Trophoblast cell (in vitro differentiated cells and primary cell): ENCODE results near the gene INSIG1.

Experiments used
- DNase-seq, 2 donors: peaks; one replicate each; pipeline ENCODE4 v3.0.0-alpha.2; 2016
- H2AFZ ChIP-seq: 2 replicates; pipeline ENCODE4 v1.6.1; 2013; ENCODE audit warnings: low read length, moderate library complexity, mild to moderate bottlenecking; ENCODE audit not compliant: insufficient read depth, poor library complexity
- H2AK5ac ChIP-seq: 2 replicates; pipeline ENCODE4 v1.6.1; 2013; ENCODE audit warnings: mild to moderate bottlenecking, low read length
- H2BK120ac ChIP-seq: 2 replicates; pipeline ENCODE4 v1.6.1; 2013; ENCODE audit warnings: low read length, mild to moderate bottlenecking, moderate library complexity; ENCODE audit not compliant: insufficient read depth, poor library complexity
- H2BK12ac ChIP-seq: 2 replicates; pipeline ENCODE4 v1.6.1; 2013; ENCODE audit warnings: mild to moderate bottlenecking, low read length, moderate library complexity
- H2BK5ac ChIP-seq: 2 replicates; pipeline ENCODE4 v1.6.1; 2013; ENCODE audit warnings: low read length, low read depth, moderate library complexity, mild to moderate bottlenecking; ENCODE audit not compliant: poor library complexity
- H3K14ac ChIP-seq: 2 replicates; pipeline ENCODE4 v1.6.1; 2013; ENCODE audit warnings: mild to moderate bottlenecking, low read length
- H3K18ac ChIP-seq: 2 replicates; pipeline ENCODE4 v1.6.1; 2013; ENCODE audit warnings: mild to moderate bottlenecking, low read length
- H3K23ac ChIP-seq: 2 replicates; pipeline ENCODE4 v1.6.1; 2013; ENCODE audit warnings: low read length
- H3K27ac ChIP-seq: 2 replicates; pipeline ENCODE4 v1.5.1; 2013; ENCODE audit warnings: low read depth, mild to moderate bottlenecking, inconsistent platforms, low read length, moderate library complexity
- H3K27me3 ChIP-seq: 2 replicates; pipeline ENCODE4 v1.6.1; 2013; ENCODE audit warnings: inconsistent platforms, mild to moderate bottlenecking, low read length, moderate library complexity; ENCODE audit not compliant: insufficient read depth
- H3K36me3 ChIP-seq, 2 experiments: 1 replicate in 1 of 2; 2 replicates in 1 of 2; pipeline ENCODE4 v1.6.1; 2013; ENCODE audit warnings: low read length in 2 of 2, mild to moderate bottlenecking in 2 of 2, moderate library complexity in 1 of 2; ENCODE audit not compliant: insufficient read depth in 2 of 2, control insufficient read depth in 1 of 2
- H3K4ac ChIP-seq: 2 replicates; pipeline ENCODE4 v1.6.1; 2013; ENCODE audit warnings: low read depth, mild to moderate bottlenecking, low read length, moderate library complexity
- H3K4me1 ChIP-seq, 2 experiments: 1 replicate in 1 of 2; 2 replicates in 1 of 2; pipeline ENCODE4 v1.6.1; 2013; ENCODE audit warnings: low read length in 2 of 2, mild to moderate bottlenecking in 2 of 2, moderate library complexity in 1 of 2; ENCODE audit not compliant: insufficient read depth in 2 of 2, control insufficient read depth in 1 of 2
- H3K4me2 ChIP-seq: 2 replicates; pipeline ENCODE4 v1.6.1; 2013; ENCODE audit warnings: inconsistent platforms, mild to moderate bottlenecking, low read length, moderate library complexity
- H3K4me3 ChIP-seq: 2 replicates; pipeline ENCODE4 v1.5.1; 2013; ENCODE audit warnings: mild to moderate bottlenecking, low read depth, low read length, inconsistent platforms
- H3K79me1 ChIP-seq: one replicate; pipeline ENCODE4 v1.6.1; 2013; ENCODE audit warnings: low read length
- H3K79me2 ChIP-seq: 2 replicates; pipeline ENCODE4 v1.6.1; 2013; ENCODE audit warnings: low read length, mild to moderate bottlenecking; ENCODE audit not compliant: control insufficient read depth, insufficient read depth, poor library complexity
- H3K9ac ChIP-seq: 2 replicates; pipeline ENCODE4 v1.6.1; 2013; ENCODE audit warnings: mild to moderate bottlenecking, low read length
- H3K9me3 ChIP-seq: 2 replicates; pipeline ENCODE4 v1.6.1; 2013; ENCODE audit warnings: low read depth, mild to moderate bottlenecking, control low read depth, inconsistent platforms, low read length; ENCODE audit not compliant: insufficient read depth
- H4K12ac ChIP-seq: 2 replicates; pipeline ENCODE4 v1.6.1; 2013; ENCODE audit warnings: low read depth, mild to moderate bottlenecking, low read length, moderate library complexity
- H4K8ac ChIP-seq: 2 replicates; pipeline ENCODE4 v1.6.1; 2013; ENCODE audit warnings: low read depth, mild to moderate bottlenecking, low read length, moderate library complexity
- H4K91ac ChIP-seq: one replicate; pipeline ENCODE4 v1.6.1; 2013; ENCODE audit warnings: low read depth, mild to moderate bottlenecking, low read length, moderate library complexity
- WGBS: extraction: QIAGEN DNeasy Blood & Tissue Kit; methylation state at CpG from one replicate; pipeline ENCODE4 v1.1.7; 2013; ENCODE audit warnings: missing lambda C conversion rate; ENCODE audit not compliant: insufficient read length, insufficient coverage; ENCODE audit errors: extremely low coverage; 5-methylcytosine and 5-hydroxymethylcytosine counted together

The INSIG1 gene

GRCh38 chr7:155266440-155266839 lies 31.2 kb upstream of the INSIG1 start:
- Histone ChIP-seq H3K9ac (no peak overlapping the region), H3K18ac (no peak overlapping the region), H2BK120ac (no peak overlapping the region), H3K79me1 (no peaks in the 10 kb centered on the region), H2AK5ac (no peak overlapping the region), H4K91ac (no peak overlapping the region), H4K12ac (no peak overlapping the region), H3K27ac (no peak overlapping the region), H3K23ac (no peak overlapping the region), H3K4me3 (no peak overlapping the region), H3K36me3 (no peaks in the 10 kb centered on the region), H3K9me3 (peaks cover 12% of the 10 kb centered on the region), H3K79me2 (no peaks in the 10 kb centered on the region), H2BK5ac (no peak overlapping the region), H3K14ac (no peak overlapping the region), H3K4ac (no peak overlapping the region), H2BK12ac (no peak overlapping the region), H4K8ac (no peak overlapping the region), H3K4me1 (no peaks in the 10 kb centered on the region), H3K27me3 (no peaks in the 10 kb centered on the region), H3K4me2 (no peak overlapping the region), H2AFZ (no peak overlapping the region)
- peak; percentile 43 to 47 for DNase-seq
- no CpG with 5 or more reads among the region's 9 CpGs for WGBS

- H3K27me3 ChIP-seq: no peaks in the 10 kb centered on the region
- H3K4me2 ChIP-seq: no peak overlapping the region
- H3K9me3 ChIP-seq: peaks cover 8% of the 10 kb centered on the region
- H3K14ac ChIP-seq: no peak overlapping the region
- no peak overlapping the region for H2AK5ac ChIP-seq
- H3K9ac ChIP-seq: no peak overlapping the region
- no peak overlapping the region for H3K4ac ChIP-seq
- H3K4me3 ChIP-seq: no peak overlapping the region
- no peak for DNase-seq
- H4K91ac ChIP-seq: no peak overlapping the region
- no peak overlapping the region for H3K27ac ChIP-seq
- WGBS: no CpG with 5 or more reads among the region's 8 CpGs
- no peak overlapping the region for H3K23ac ChIP-seq
- H3K4me1 ChIP-seq: no peaks in the 10 kb centered on the region
- H4K8ac ChIP-seq: no peak overlapping the region
- H3K79me2 ChIP-seq: no peaks in the 10 kb centered on the region
- no peak overlapping the region for H4K12ac ChIP-seq
- H3K18ac ChIP-seq: no peak overlapping the region
- no peak overlapping the region for H2BK12ac ChIP-seq
- no peak overlapping the region for H2BK120ac ChIP-seq
- no peaks in the 10 kb centered on the region for H3K36me3 ChIP-seq
- no peak overlapping the region for H2AFZ ChIP-seq
- H3K79me1 ChIP-seq: no peaks in the 10 kb centered on the region
- H2BK5ac ChIP-seq: no peak overlapping the region
Observed at GRCh38 chr7:155267023-155267422, 30.7 kb upstream of the INSIG1 start.

GRCh38 chr7:155267436-155267835 lies 30.2 kb upstream of the INSIG1 start:
- H2BK5ac ChIP-seq: no peak overlapping the region
- H2AFZ ChIP-seq: no peak overlapping the region
- no peaks in the 10 kb centered on the region for H3K4me1 ChIP-seq
- H3K27ac ChIP-seq: no peak overlapping the region
- no peak overlapping the region for H3K18ac ChIP-seq
- H3K27me3 ChIP-seq: no peaks in the 10 kb centered on the region
- H4K12ac ChIP-seq: no peak overlapping the region
- no peak overlapping the region for H2BK120ac ChIP-seq
- no peak for DNase-seq
- H3K9me3 ChIP-seq: peaks cover 8% of the 10 kb centered on the region
- H4K8ac ChIP-seq: no peak overlapping the region
- H3K79me2 ChIP-seq: no peaks in the 10 kb centered on the region
- H2AK5ac ChIP-seq: no peak overlapping the region
- no peak overlapping the region for H2BK12ac ChIP-seq
- no peaks in the 10 kb centered on the region for H3K79me1 ChIP-seq
- H3K14ac ChIP-seq: no peak overlapping the region
- H3K9ac ChIP-seq: no peak overlapping the region
- no peak overlapping the region for H4K91ac ChIP-seq
- H3K23ac ChIP-seq: no peak overlapping the region
- WGBS: no CpG with 5 or more reads among the region's 23 CpGs
- H3K4me3 ChIP-seq: no peak overlapping the region
- no peaks in the 10 kb centered on the region for H3K36me3 ChIP-seq
- H3K4me2 ChIP-seq: no peak overlapping the region
- H3K4ac ChIP-seq: no peak overlapping the region

- Histone ChIP-seq H3K18ac (no peak overlapping the region), H3K9me3 (peaks cover 8% of the 10 kb centered on the region), H2BK12ac (no peak overlapping the region), H2AK5ac (no peak overlapping the region), H3K14ac (no peak overlapping the region), H3K79me2 (no peaks in the 10 kb centered on the region), H2AFZ (no peak overlapping the region), H4K12ac (no peak overlapping the region), H3K4ac (no peak overlapping the region), H3K27me3 (no peaks in the 10 kb centered on the region), H3K27ac (no peak overlapping the region), H3K4me1 (no peaks in the 10 kb centered on the region), H3K23ac (no peak overlapping the region), H3K4me3 (no peak overlapping the region), H3K79me1 (no peaks in the 10 kb centered on the region), H3K4me2 (no peak overlapping the region), H2BK5ac (no peak overlapping the region), H3K9ac (no peak overlapping the region), H4K8ac (no peak overlapping the region), H2BK120ac (no peak overlapping the region), H3K36me3 (no peaks in the 10 kb centered on the region), H4K91ac (no peak overlapping the region)
- WGBS: no CpG with 5 or more reads among the region's 12 CpGs
- no peak for DNase-seq
Observed at GRCh38 chr7:155268211-155268610, 29.5 kb upstream of the INSIG1 start.
